Neural progenitor cell (in vitro differentiated cells): ENCODE measurements around the gene IL17RA. TPM values are rescaled to one million over a fixed set of nuclear protein-coding genes. Genes with fewer than 3 reads are reported as not detected.

ENCODE experiments used
- DNase-seq: peaks from one replicate; pipeline ENCODE4 v3.0.0-alpha.2; 2016; ENCODE audit warnings: low spot score
- H2AFZ ChIP-seq: fragments of 200-600 bp; sonication (generic); replicated peaks from 2 replicates; pipeline ENCODE4 v1.6.1; 2016; ENCODE audit warnings: antibody characterized with exemption
- H3F3A ChIP-seq: fragments of 200-600 bp; sonication (generic); 2 replicates; pipeline ENCODE4 v1.6.1; 2016; ENCODE audit warnings: antibody characterized with exemption, low read depth
- H3K27ac ChIP-seq: fragments of 200-600 bp; sonication (generic); 2 replicates; pipeline ENCODE4 v1.5.1; 2016; ENCODE audit warnings: mild to moderate bottlenecking
- H3K27me3 ChIP-seq: fragments of 200-600 bp; sonication (generic); 2 replicates; pipeline ENCODE4 v1.6.1; 2016; ENCODE audit warnings: mild to moderate bottlenecking, moderate library complexity
- H3K36me3 ChIP-seq: fragments of 200-600 bp; sonication (generic); 2 replicates; pipeline ENCODE4 v1.5.1; 2016
- H3K4me1 ChIP-seq: fragments of 200-600 bp; sonication (generic); 2 replicates; pipeline ENCODE4 v1.6.1; 2016; ENCODE audit warnings: mixed run types
- H3K4me2 ChIP-seq: fragments of 200-600 bp; sonication (generic); 2 replicates; pipeline ENCODE4 v1.6.1; 2016
- H3K4me3 ChIP-seq: fragments of 200-600 bp; sonication (generic); 2 replicates; pipeline ENCODE4 v1.5.1; 2016
- H3K79me2 ChIP-seq: fragments of 200-600 bp; sonication (generic); 2 replicates; pipeline ENCODE4 v1.6.1; 2016; ENCODE audit warnings: low read depth
- H3K9ac ChIP-seq: fragments of 200-600 bp; sonication (generic); 2 replicates; pipeline ENCODE4 v1.6.1; 2016
- H3K9me3 ChIP-seq: fragments of 200-600 bp; sonication (generic); 2 replicates; pipeline ENCODE4 v1.5.1; 2016; ENCODE audit warnings: low read depth
- H4K20me1 ChIP-seq: fragments of 200-600 bp; sonication (generic); 2 replicates; pipeline ENCODE4 v1.6.1; 2016; ENCODE audit warnings: low read depth
- H3K27ac Mint-ChIP-seq: 3 replicates; pipeline ENCODE4 v1.8.0; 2021; ENCODE audit warnings: mixed read lengths
- H3K27me3 Mint-ChIP-seq: 2 replicates; pipeline ENCODE4 v1.8.0; 2022; ENCODE audit warnings: low read depth, mild to moderate bottlenecking, inconsistent platforms, moderate library complexity, mixed read lengths; ENCODE audit not compliant: insufficient read depth
- H3K36me3 Mint-ChIP-seq: 3 replicates; pipeline ENCODE4 v1.8.0; 2021; ENCODE audit warnings: mixed read lengths
- H3K4me1 Mint-ChIP-seq: 3 replicates; pipeline ENCODE4 v1.8.0; 2021; ENCODE audit warnings: mixed read lengths
- H3K4me3 Mint-ChIP-seq: 3 replicates; pipeline ENCODE4 v1.8.0; 2021; ENCODE audit warnings: mild to moderate bottlenecking, moderate library complexity, mixed read lengths
- H3K9me3 Mint-ChIP-seq: 3 replicates; pipeline ENCODE4 v1.8.0; 2020; ENCODE audit warnings: mixed read lengths
- EZH2 ChIP-seq: fragments of 200-600 bp; sonication (generic); IDR thresholded peaks from 2 replicates; pipeline ENCODE4 v1.6.1; 2017; ENCODE audit warnings: antibody characterized with exemption, mild to moderate bottlenecking, moderate library complexity
- EZH2phosphoT487 ChIP-seq: fragments of 200-600 bp; sonication (generic); IDR thresholded peaks from 2 replicates; pipeline ENCODE4 v1.6.1; 2017; ENCODE audit warnings: antibody characterized with exemption
- total RNA-seq: library from RNA; depleted of rRNA; stranded (reverse); fragments of >200 nt; gene quantifications from 2 replicates; pipeline ENCODE4 v1.2.3, GENCODE V29; 2015; ENCODE audit warnings: low replicate concordance
- TF ChIP-seq, protein P1 (sequence below): fragments of 200-600 bp; sonication (generic); IDR thresholded peaks from 2 replicates; pipeline ENCODE4 v1.5.1; 2017; ENCODE audit warnings: antibody characterized with exemption, mild to moderate bottlenecking

Gene IL17RA
- total RNA-seq, 1 donor from 2014 or later = 5.2 TPM

DNA sequence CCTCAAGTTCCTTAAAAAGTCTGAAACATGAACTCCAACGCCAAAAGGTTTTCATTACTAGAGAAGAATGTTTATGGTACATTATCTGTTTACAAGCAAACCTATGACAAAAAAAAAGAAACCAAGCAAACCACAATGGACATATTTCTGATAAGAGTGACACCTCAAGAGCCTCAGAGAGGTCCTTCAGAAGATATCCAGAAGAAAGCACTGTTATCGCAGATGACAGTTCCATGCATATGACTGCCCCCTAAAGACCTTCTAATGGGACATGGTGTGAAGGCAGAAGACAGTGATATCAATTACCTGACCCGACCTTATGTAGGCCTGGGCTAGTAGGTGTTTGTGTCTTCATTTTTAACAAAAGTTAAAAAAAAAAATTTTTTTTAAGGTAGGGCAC lies 71.1 kb downstream of the IL17RA start:
- no peak for DNase-seq
- H3K4me1 ChIP-seq = peaks cover 13% of the 10 kb centered on the region
- TF ChIP-seq EZH2 (no peak), EZH2phosphoT487 (no peak)
- TF ChIP-seq, protein P1, sequence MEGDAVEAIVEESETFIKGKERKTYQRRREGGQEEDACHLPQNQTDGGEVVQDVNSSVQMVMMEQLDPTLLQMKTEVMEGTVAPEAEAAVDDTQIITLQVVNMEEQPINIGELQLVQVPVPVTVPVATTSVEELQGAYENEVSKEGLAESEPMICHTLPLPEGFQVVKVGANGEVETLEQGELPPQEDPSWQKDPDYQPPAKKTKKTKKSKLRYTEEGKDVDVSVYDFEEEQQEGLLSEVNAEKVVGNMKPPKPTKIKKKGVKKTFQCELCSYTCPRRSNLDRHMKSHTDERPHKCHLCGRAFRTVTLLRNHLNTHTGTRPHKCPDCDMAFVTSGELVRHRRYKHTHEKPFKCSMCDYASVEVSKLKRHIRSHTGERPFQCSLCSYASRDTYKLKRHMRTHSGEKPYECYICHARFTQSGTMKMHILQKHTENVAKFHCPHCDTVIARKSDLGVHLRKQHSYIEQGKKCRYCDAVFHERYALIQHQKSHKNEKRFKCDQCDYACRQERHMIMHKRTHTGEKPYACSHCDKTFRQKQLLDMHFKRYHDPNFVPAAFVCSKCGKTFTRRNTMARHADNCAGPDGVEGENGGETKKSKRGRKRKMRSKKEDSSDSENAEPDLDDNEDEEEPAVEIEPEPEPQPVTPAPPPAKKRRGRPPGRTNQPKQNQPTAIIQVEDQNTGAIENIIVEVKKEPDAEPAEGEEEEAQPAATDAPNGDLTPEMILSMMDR = no peak
- peaks cover 19% of the 10 kb centered on the region for H3F3A ChIP-seq
- Mint-ChIP-seq H3K27me3 (no peaks in the 10 kb centered on the region), H3K36me3 (peaks cover 10% of the 10 kb centered on the region), H3K4me3 (no peak overlapping the region), H3K9me3 (no peaks in the 10 kb centered on the region), H3K4me1 (peaks cover 23% of the 10 kb centered on the region), H3K27ac (no peak overlapping the region)
- H3K4me2 ChIP-seq = peak overlapping the region; percentile 31
- H2AFZ ChIP-seq = no peak overlapping the region
- no peaks in the 10 kb centered on the region for H3K9me3 ChIP-seq
- no peaks in the 10 kb centered on the region for H3K27me3 ChIP-seq
- H3K36me3 ChIP-seq = no peaks in the 10 kb centered on the region
- peaks cover 71% of the 10 kb centered on the region for H4K20me1 ChIP-seq
- no peak overlapping the region for H3K9ac ChIP-seq
- no peak overlapping the region for H3K4me3 ChIP-seq
- H3K27ac ChIP-seq = no peak overlapping the region
- H3K79me2 ChIP-seq = peaks cover 72% of the 10 kb centered on the region

DNA sequence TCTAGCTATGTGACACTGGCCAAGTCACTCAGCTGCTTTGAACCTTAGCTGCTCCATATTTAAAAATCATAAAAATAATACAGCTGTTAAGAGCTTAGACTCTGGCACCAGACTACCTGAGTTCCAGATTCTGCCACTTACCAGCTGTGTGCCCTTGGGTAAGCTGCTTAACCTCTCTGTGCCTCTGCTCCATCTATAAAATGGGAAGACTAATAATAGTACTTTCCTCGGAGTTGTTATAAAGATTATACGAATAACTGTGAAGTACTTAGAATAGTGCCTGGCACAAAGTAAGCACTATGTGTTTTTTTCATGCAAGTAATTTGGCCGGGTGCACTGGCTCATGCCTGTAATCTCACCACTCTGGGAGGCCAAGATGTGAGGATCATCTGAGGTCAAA lies 72.9 kb downstream of the IL17RA start:
- Mint-ChIP-seq H3K4me3 (peak overlapping the region; percentile 87), H3K27ac (no peak overlapping the region), H3K36me3 (peaks cover 4% of the 10 kb centered on the region), H3K9me3 (no peaks in the 10 kb centered on the region), H3K27me3 (no peaks in the 10 kb centered on the region), H3K4me1 (peaks cover 20% of the 10 kb centered on the region)
- no peak overlapping the region for H2AFZ ChIP-seq
- no peaks in the 10 kb centered on the region for H3K9me3 ChIP-seq
- TF ChIP-seq EZH2 (no peak), EZH2phosphoT487 (no peak)
- TF ChIP-seq, protein P1 = no peak
- no peaks in the 10 kb centered on the region for H3K27me3 ChIP-seq
- H4K20me1 ChIP-seq = peaks cover 57% of the 10 kb centered on the region
- H3K4me2 ChIP-seq = peak overlapping the region; percentile 89
- no peak overlapping the region for H3K9ac ChIP-seq
- H3K4me3 ChIP-seq = peak overlapping the region; percentile 71
- H3K36me3 ChIP-seq = no peaks in the 10 kb centered on the region
- peaks cover 57% of the 10 kb centered on the region for H3K79me2 ChIP-seq
- peaks cover 13% of the 10 kb centered on the region for H3K4me1 ChIP-seq
- no peak overlapping the region for H3K27ac ChIP-seq
- peaks cover 19% of the 10 kb centered on the region for H3F3A ChIP-seq
- no peak for DNase-seq

DNA sequence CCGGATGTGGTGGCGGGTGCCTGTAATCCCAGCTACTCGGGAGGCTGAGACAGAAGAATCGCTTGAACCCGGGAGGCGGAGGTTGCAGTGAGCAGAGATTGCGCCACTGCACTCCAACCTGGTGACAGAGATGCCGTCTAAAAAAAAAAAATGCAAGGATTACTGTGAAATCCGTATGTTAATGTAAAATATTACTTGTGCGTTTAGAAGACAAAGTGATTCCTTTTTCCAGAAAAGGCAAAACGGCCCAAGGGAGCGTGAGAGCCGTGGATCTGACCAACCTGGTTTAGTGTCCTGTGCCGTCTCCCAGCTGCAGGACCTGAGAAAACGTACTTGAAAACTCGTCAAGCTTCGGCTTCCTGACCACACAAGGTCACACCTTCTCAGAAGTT lies 73.4 kb downstream of the IL17RA start:
- TF ChIP-seq, protein P1 = no peak
- TF ChIP-seq EZH2phosphoT487 = no peak
- no peak for TF ChIP-seq EZH2
- H3F3A ChIP-seq = peaks cover 19% of the 10 kb centered on the region
- no peaks in the 10 kb centered on the region for H3K9me3 ChIP-seq
- no peaks in the 10 kb centered on the region for H3K36me3 ChIP-seq
- peak overlapping the region; percentile 89 for H3K4me2 ChIP-seq
- Mint-ChIP-seq H3K27me3 (no peaks in the 10 kb centered on the region), H3K4me3 (peak overlapping the region; percentile 87), H3K36me3 (peaks cover 4% of the 10 kb centered on the region), H3K27ac (no peak overlapping the region), H3K4me1 (peaks cover 20% of the 10 kb centered on the region), H3K9me3 (no peaks in the 10 kb centered on the region)
- no peak overlapping the region for H3K27ac ChIP-seq
- H3K9ac ChIP-seq = no peak overlapping the region
- H4K20me1 ChIP-seq = peaks cover 52% of the 10 kb centered on the region
- peaks cover 13% of the 10 kb centered on the region for H3K4me1 ChIP-seq
- DNase-seq = no peak
- peak overlapping the region; percentile 93 for H2AFZ ChIP-seq
- peak overlapping the region; percentile 71 for H3K4me3 ChIP-seq
- H3K27me3 ChIP-seq = no peaks in the 10 kb centered on the region
- H3K79me2 ChIP-seq = peaks cover 53% of the 10 kb centered on the region
